Karpas-422 (cell line): ENCODE measurements around the gene ATF1. TPM values are rescaled to one million over a fixed set of nuclear protein-coding genes. Genes with fewer than 3 reads are reported as not detected.
A peak's percentile ranks its signal among the peaks of the same experiment; 100 is the strongest.
"Not testable (repeated sequence)": the region's sequence is repeated elsewhere in the genome, so short reads cannot be mapped to it uniquely, and the experiment has no call there.

Source experiments
- DNase-seq: peaks from one replicate; pipeline ENCODE4 v3.0.0-alpha.2; 2015
- H2AFZ ChIP-seq: fragments of 200-600 bp; sonication (generic); 2 replicates; pipeline ENCODE4 v1.6.1; 2014; ENCODE audit warnings: antibody characterized with exemption, low read length, mixed read lengths
- H3K27ac ChIP-seq: fragments of 200-600 bp; sonication (generic); 2 replicates; pipeline ENCODE4 v1.5.1; 2014; ENCODE audit warnings: mild to moderate bottlenecking, low read length, moderate library complexity
- H3K27me3 ChIP-seq: fragments of 200-600 bp; sonication (generic); 2 replicates; pipeline ENCODE4 v1.6.1; 2014; ENCODE audit warnings: low read length, mixed read lengths
- H3K36me3 ChIP-seq: fragments of 200-600 bp; sonication (generic); 2 replicates; pipeline ENCODE4 v1.6.1; 2014; ENCODE audit warnings: low read length, mixed read lengths; ENCODE audit not compliant: insufficient read depth
- H3K4me1 ChIP-seq: fragments of 200-600 bp; sonication (generic); 2 replicates; pipeline ENCODE4 v1.6.1; 2014; ENCODE audit warnings: mild to moderate bottlenecking, low read length, mixed read lengths
- H3K4me2 ChIP-seq: fragments of 200-600 bp; sonication (generic); 2 replicates; pipeline ENCODE4 v1.6.1; 2014; ENCODE audit warnings: low read length, low read depth, mild to moderate bottlenecking; ENCODE audit not compliant: poor library complexity, severe bottlenecking
- H3K4me3 ChIP-seq: fragments of 200-600 bp; sonication (generic); 2 replicates; pipeline ENCODE4 v1.5.1; 2014; ENCODE audit warnings: mild to moderate bottlenecking, antibody characterized with exemption, low read length, mixed read lengths
- H3K79me2 ChIP-seq: fragments of 200-600 bp; sonication (generic); 2 replicates; pipeline ENCODE4 v1.6.1; 2014; ENCODE audit warnings: mild to moderate bottlenecking, low read length, mixed read lengths
- H3K9ac ChIP-seq: fragments of 200-600 bp; sonication (generic); 2 replicates; pipeline ENCODE4 v1.6.0; 2014; ENCODE audit warnings: low read length
- H3K9me2 ChIP-seq: fragments of 200-600 bp; sonication (generic), shearing (Covaris generic); replicated peaks from 2 replicates; pipeline ENCODE4 v1.6.0; 2014; ENCODE audit warnings: mild to moderate bottlenecking, low read length, moderate library complexity; ENCODE audit not compliant: insufficient read depth
- H3K9me3 ChIP-seq: fragments of 300-700, 200-600 bp; sonication (generic); 2 replicates; pipeline ENCODE4 v1.6.1; 2014; ENCODE audit warnings: low read length, mixed read lengths
- H4K20me1 ChIP-seq: fragments of 200-600 bp; sonication (generic); 2 replicates; pipeline ENCODE4 v1.6.1; 2014; ENCODE audit warnings: mild to moderate bottlenecking, antibody characterized with exemption, low read length, low read depth; ENCODE audit not compliant: insufficient read depth
- total RNA-seq: library from RNA; depleted of rRNA; stranded (reverse); fragments of >200 nt; shearing (Covaris generic); gene quantifications from 2 replicates; pipeline ENCODE4 v1.2.3, GENCODE V29; 2014; ENCODE audit warnings: low replicate concordance

Gene ATF1
- total RNA-seq, 1 experiment from 2014 or later = 32.6 TPM

DNA sequence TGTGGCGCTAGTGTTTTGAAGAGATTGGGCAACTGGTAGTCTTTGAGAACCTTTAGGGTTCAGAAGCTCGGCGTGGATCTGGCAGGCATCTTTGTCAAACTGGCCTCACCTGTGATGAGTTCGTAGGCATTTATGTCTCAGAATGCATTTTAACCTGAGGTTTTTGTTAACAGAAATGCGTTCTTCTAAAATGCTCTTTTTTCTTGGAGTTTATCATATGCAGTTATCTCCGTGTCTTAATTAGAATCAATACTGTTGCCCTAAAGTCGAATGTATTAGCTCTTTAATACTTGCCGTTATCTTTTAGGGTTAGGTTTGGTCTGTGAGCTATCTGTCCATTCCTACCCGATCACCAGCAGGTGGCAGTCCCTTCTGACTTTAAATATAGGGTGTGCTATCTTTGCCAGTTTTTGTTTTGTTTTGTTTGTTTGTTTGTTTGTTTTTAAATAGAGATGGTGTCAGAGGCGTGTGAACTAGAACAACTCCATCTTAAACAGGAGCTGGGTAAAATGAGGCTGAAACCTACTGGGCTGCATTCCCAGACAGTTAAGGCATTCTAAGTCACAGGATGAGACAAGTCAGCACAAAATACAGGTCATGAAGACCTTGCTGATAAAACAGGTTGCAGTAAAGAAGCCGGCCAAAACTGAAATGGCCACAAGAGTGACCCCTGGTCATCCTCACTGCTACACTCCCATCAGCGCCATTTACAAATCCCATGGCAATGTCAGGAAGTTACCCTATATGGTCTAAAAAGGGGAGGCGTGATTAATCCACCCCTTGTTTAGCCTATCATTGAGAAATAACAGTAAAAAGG lies 1.4 kb downstream of the ATF1 start:
- peak overlapping the region; percentile 98 for H3K9ac ChIP-seq
- no peaks in the 10 kb centered on the region for H3K9me3 ChIP-seq
- H3K4me1 ChIP-seq = peaks cover 23% of the 10 kb centered on the region
- H3K79me2 ChIP-seq = peaks cover 75% of the 10 kb centered on the region
- H3K27ac ChIP-seq = peak overlapping the region; percentile 88
- peak overlapping the region; percentile 86 for H3K4me2 ChIP-seq
- DNase-seq = peak; percentile 78
- no peaks in the 10 kb centered on the region for H3K9me2 ChIP-seq
- H4K20me1 ChIP-seq = no peaks in the 10 kb centered on the region
- H2AFZ ChIP-seq = no peak overlapping the region
- H3K27me3 ChIP-seq = no peaks in the 10 kb centered on the region
- no peaks in the 10 kb centered on the region for H3K36me3 ChIP-seq
- H3K4me3 ChIP-seq = peak overlapping the region; percentile 84

DNA sequence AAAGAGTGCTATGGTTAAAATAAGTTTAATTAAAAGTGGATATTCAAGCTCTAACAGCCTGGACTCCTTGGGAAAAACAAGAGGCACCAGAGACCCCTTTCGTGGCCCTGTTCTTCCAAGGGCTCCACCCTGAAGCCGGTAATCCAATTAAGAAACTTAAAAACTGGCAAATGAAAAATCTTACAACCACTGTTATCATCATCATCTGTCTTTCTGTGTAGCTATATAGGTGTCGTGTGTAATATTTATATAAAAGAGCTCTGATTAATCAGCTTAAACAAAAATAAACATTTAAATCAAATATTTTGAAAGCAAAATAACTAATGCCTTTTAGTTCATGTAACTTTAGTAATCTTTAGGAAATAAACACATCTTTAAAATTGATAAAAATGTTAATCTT lies 4.5 kb downstream of the ATF1 start:
- Histone ChIP-seq H3K4me1 (peaks cover 11% of the 10 kb centered on the region), H3K4me3 (no peak overlapping the region), H3K79me2 (peaks cover 94% of the 10 kb centered on the region), H3K9me3 (no peaks in the 10 kb centered on the region), H3K36me3 (peaks cover 4% of the 10 kb centered on the region; the same call in 1 of the 2 replicates), H3K27ac (no peak overlapping the region), H3K9ac (no peak overlapping the region), H3K4me2 (no peak overlapping the region), H2AFZ (no peak overlapping the region), H3K27me3 (no peaks in the 10 kb centered on the region), H3K9me2 (no peaks in the 10 kb centered on the region), H4K20me1 (no peaks in the 10 kb centered on the region)
- no peak for DNase-seq

DNA sequence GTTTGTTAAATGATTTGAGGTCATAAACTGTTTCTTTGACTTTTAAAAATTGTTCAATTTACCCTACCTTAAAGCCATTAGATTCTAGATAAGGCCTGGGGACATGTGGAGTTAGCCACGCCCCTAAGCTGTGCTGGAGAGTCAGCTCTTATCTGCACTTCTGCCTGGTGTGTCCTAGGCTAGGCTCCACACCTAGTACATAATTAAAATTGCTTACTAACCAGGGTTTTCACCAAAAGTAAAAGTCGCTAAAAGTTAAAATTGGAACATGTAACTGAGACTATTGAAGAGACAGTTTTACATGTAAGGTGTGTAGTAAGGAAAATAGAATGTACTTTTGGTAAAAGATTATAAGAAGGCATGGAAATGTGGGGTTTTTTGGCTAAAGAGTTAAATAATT lies 4.9 kb downstream of the ATF1 start:
- Histone ChIP-seq H3K79me2 (peaks cover 95% of the 10 kb centered on the region), H3K4me1 (peaks cover 11% of the 10 kb centered on the region)
- H2AFZ ChIP-seq, H3K9ac ChIP-seq, H3K9me2 ChIP-seq, H4K20me1 ChIP-seq, H3K4me3 ChIP-seq, H3K27me3 ChIP-seq, H3K27ac ChIP-seq, H3K36me3 ChIP-seq, H3K9me3 ChIP-seq, H3K4me2 ChIP-seq, DNase-seq: not testable (repeated sequence)

- no peak overlapping the region for H2AFZ ChIP-seq
- H3K4me1 ChIP-seq = no peaks in the 10 kb centered on the region
- H3K4me2 ChIP-seq = no peak overlapping the region
- no peaks in the 10 kb centered on the region for H4K20me1 ChIP-seq
- peaks cover 4% of the 10 kb centered on the region; the same call in 1 of the 2 replicates for H3K36me3 ChIP-seq
- H3K27me3 ChIP-seq = no peaks in the 10 kb centered on the region
- H3K79me2 ChIP-seq = peaks cover 98% of the 10 kb centered on the region
- H3K27ac ChIP-seq = no peak overlapping the region
- no peak overlapping the region for H3K4me3 ChIP-seq
- no peaks in the 10 kb centered on the region for H3K9me2 ChIP-seq
- H3K9me3 ChIP-seq = no peaks in the 10 kb centered on the region
- H3K9ac ChIP-seq = no peak overlapping the region
- no peak for DNase-seq
Measured at GRCh38 chr12:50771409-50771808, 7.5 kb downstream of the ATF1 start.

DNA sequence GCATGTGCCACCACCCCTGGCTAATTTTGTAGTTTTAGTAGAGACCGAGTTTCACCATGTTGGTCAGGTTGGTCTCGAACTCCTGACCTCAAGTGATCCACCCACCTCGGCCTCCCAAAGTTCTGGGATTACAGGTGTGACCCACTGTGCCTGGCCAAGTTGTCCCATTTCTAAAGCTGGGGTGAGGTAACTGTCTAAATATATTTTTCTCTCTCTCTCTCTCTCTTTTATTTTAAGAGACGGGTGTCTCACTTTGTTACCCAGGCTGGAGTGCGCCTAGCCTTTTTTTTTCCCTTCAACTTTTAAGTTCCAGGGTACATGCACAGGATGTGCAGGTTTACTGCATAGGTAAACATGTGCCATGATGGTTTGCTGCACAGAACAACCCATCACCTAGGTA lies 8.6 kb downstream of the ATF1 start:
- Histone ChIP-seq H2AFZ (no peak overlapping the region), H4K20me1 (no peaks in the 10 kb centered on the region), H3K79me2 (peaks cover 98% of the 10 kb centered on the region), H3K36me3 (peaks cover 4% of the 10 kb centered on the region; the same call in 1 of the 2 replicates), H3K4me2 (no peak overlapping the region), H3K9me2 (no peaks in the 10 kb centered on the region), H3K27me3 (no peaks in the 10 kb centered on the region), H3K4me1 (no peaks in the 10 kb centered on the region), H3K27ac (no peak overlapping the region), H3K9me3 (no peaks in the 10 kb centered on the region), H3K9ac (no peak overlapping the region), H3K4me3 (no peak overlapping the region)
- DNase-seq = no peak

DNA sequence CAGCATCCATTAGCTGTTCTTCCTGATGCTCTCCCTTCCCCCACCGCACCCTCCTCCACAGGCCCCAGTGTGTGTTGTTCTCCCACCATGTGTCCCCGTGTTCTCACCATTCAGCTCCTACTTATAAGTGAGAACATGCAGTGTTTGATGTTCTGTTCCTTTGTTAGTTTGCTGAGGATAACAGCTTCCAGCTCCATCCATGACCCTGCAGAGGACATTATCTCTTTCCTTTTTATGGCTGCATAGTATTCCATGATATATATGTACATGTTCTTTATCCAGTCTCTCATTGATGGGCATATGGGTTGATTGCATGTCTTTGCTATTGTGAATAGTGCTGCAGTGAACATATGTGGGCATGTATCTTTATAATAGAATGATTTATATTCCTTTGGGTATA lies 9.0 kb downstream of the ATF1 start:
- no peaks in the 10 kb centered on the region for H3K9me2 ChIP-seq
- H3K9me3 ChIP-seq = no peaks in the 10 kb centered on the region
- H3K9ac ChIP-seq = no peak overlapping the region
- H3K36me3 ChIP-seq = peaks cover 4% of the 10 kb centered on the region; the same call in 1 of the 2 replicates
- no peak overlapping the region for H3K27ac ChIP-seq
- no peaks in the 10 kb centered on the region for H3K27me3 ChIP-seq
- peaks cover 98% of the 10 kb centered on the region for H3K79me2 ChIP-seq
- no peak overlapping the region for H2AFZ ChIP-seq
- no peak overlapping the region for H3K4me2 ChIP-seq
- no peaks in the 10 kb centered on the region for H4K20me1 ChIP-seq
- H3K4me3 ChIP-seq = no peak overlapping the region
- no peaks in the 10 kb centered on the region for H3K4me1 ChIP-seq
- DNase-seq = no peak

GRCh38 chr12:50775251-50775650 lies 11.3 kb downstream of the ATF1 start:
- Histone ChIP-seq H4K20me1 (no peaks in the 10 kb centered on the region), H3K36me3 (peaks cover 4% of the 10 kb centered on the region; the same call in 1 of the 2 replicates), H3K27ac (no peak overlapping the region), H3K4me2 (no peak overlapping the region), H3K4me1 (no peaks in the 10 kb centered on the region), H3K9me3 (no peaks in the 10 kb centered on the region), H3K9me2 (no peaks in the 10 kb centered on the region), H2AFZ (no peak overlapping the region), H3K79me2 (peaks cover 97% of the 10 kb centered on the region), H3K27me3 (no peaks in the 10 kb centered on the region), H3K4me3 (no peak overlapping the region), H3K9ac (no peak overlapping the region)
- DNase-seq = no peak

GRCh38 chr12:50776749-50777728 lies 13.1 kb downstream of the ATF1 start:
- H3K4me3 ChIP-seq = no peak overlapping the region
- no peaks in the 10 kb centered on the region for H3K27me3 ChIP-seq
- no peak overlapping the region for H3K9ac ChIP-seq
- no peak overlapping the region for H3K4me2 ChIP-seq
- no peaks in the 10 kb centered on the region for H3K4me1 ChIP-seq
- H3K9me2 ChIP-seq = no peaks in the 10 kb centered on the region
- no peaks in the 10 kb centered on the region for H3K9me3 ChIP-seq
- no peak for DNase-seq
- H2AFZ ChIP-seq = no peak overlapping the region
- peaks cover 79% of the 10 kb centered on the region for H3K79me2 ChIP-seq
- no peaks in the 10 kb centered on the region for H4K20me1 ChIP-seq
- H3K27ac ChIP-seq = no peak overlapping the region
- peaks cover 7% of the 10 kb centered on the region; the same call in 1 of the 2 replicates for H3K36me3 ChIP-seq
